Kidney (tissue), 14 donors: ENCODE data around the gene FBLN1. TPM values are rescaled to one million over a fixed set of nuclear protein-coding genes. Genes with fewer than 3 reads are reported as not detected.
A peak's percentile ranks its signal among the peaks of the same experiment; 100 is the strongest.
"Not testable (repeated sequence)": the region's sequence is repeated elsewhere in the genome, so short reads cannot be mapped to it uniquely, and the experiment has no call there.

Experiments used
- DNase-seq, 5 donors: peaks; one replicate each; pipeline ENCODE4 v3.0.0-alpha.2; 2013 to 2020
- FAIRE-seq: peaks from 2 replicates; lab custom pipeline; 2012; peaks lifted over from hg19 to GRCh38; lab: Jason Lieb, UNC
- H3K27ac ChIP-seq, 2 donors: one replicate each; pipeline ENCODE4 v1.7.0; 2013; ENCODE audit warnings: low read depth in 2 of 2, low read length in 2 of 2, inconsistent platforms in 1 of 2
- H3K27me3 ChIP-seq: one replicate; pipeline ENCODE4 v1.7.1; 2013; ENCODE audit warnings: low read length, inconsistent platforms; ENCODE audit not compliant: control insufficient read depth, insufficient read depth
- H3K36me3 ChIP-seq, 3 donors: one replicate each; pipeline versions ENCODE4 v1.7.0 to v1.7.1; 2013; ENCODE audit warnings: low read length in 3 of 3, control low read depth in 1 of 3, inconsistent platforms in 1 of 3; ENCODE audit not compliant: insufficient read depth in 3 of 3, control insufficient read depth in 2 of 3
- H3K4me1 ChIP-seq, 3 donors: one replicate each; pipeline versions ENCODE4 v1.7.0 to v1.7.1; 2013; ENCODE audit warnings: low read length in 3 of 3, inconsistent platforms in 1 of 3, low read depth in 1 of 3; ENCODE audit not compliant: control insufficient read depth in 2 of 3, insufficient read depth in 2 of 3
- H3K4me3 ChIP-seq, 3 donors: one replicate each; pipeline versions ENCODE4 v1.7.0 to v1.8.1; 2013; ENCODE audit warnings: low read length in 3 of 3, control low read depth in 1 of 3, inconsistent platforms in 1 of 3
- H3K9ac ChIP-seq, 3 donors: one replicate each; pipeline versions ENCODE4 v1.7.0 to v1.7.1; 2013; ENCODE audit warnings: low read length in 3 of 3, control low read depth in 1 of 3, inconsistent platforms in 1 of 3
- H3K9me3 ChIP-seq, 3 donors: one replicate each; pipeline versions ENCODE4 v1.7.0 to v1.7.1; 2013; ENCODE audit warnings: low read length in 3 of 3, control low read depth in 1 of 3, inconsistent platforms in 1 of 3; ENCODE audit not compliant: control insufficient read depth in 2 of 3, insufficient read depth in 1 of 3
- intact Hi-C: fragments of 100-400 bp; cut with DNase I; formaldehyde crosslinking; loops from one replicate; pipeline ENCODE4 v1.11.1; 2022
- polyA plus RNA-seq: library from polyadenylated mRNA; stranded (reverse); fragments of 350-450 nt; fragmentation: Illumina TruSeq; extraction: RNeasy Lipid Tissue Mini Kit (QIAGEN cat#74804); gene quantifications from one replicate; pipeline ENCODE4 v1.2.3, GENCODE V29; 2014; ENCODE audit warnings: low read depth, low replicate concordance; ENCODE audit not compliant: insufficient read depth
- total RNA-seq: library from RNA; stranded (reverse); fragmentation: NEBNext Ultra II Directional; extraction: Animal tissue kit (Norgen Biotek cat#: 25700); gene quantifications from one replicate; pipeline ENCODE4 v1.2.1, GENCODE V29; 2021
- TF ChIP-seq, protein P1 (sequence below): IDR thresholded peaks from 3 replicates; pipeline ENCODE4 v1.5.1; 2012; ENCODE audit warnings: mild to moderate bottlenecking, moderate library complexity, borderline replicate concordance; ENCODE audit not compliant: insufficient read depth; ENCODE audit errors: extremely low read depth
- donor health status: control.
- donor health status: control.
- donor health status: control.
- donor health status: control.
- donor health status: control.
- donor health status: DM: yes; HTN: yes; CAD: no.
- donor health status: Normal renal cell carcinoma (clear cell type).

FBLN1 gene
- total and polyA plus RNA-seq, 2 donors from 2014 or later = 23.3 to 105 TPM

DNA sequence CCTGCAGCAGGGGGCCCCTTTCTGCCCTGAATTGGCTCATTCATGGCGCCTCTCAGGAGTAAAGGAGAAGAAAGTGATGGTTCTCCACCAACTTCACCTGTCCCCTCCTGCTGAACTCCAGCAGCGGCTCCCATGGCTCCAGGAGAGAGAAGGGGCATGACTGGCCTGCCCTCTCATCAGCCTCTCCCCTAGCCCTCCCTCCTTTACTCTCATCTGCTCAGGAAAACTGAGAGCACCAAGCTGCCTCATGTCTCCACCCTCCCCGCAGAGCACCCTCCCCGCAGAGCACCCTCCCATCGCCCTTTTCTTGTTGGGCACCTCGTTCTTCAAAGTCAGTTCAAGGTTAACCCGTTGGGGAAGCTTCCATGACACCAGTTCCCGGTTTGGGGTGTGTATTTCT, 86.9 kb downstream of the FBLN1 start:
- H3K4me3 ChIP-seq = no peak overlapping the region
- no peak overlapping the region for H3K9ac ChIP-seq
- DNase-seq (peak in 1 of 5 donors; percentile 44), FAIRE-seq (no peak)
- H3K4me1 ChIP-seq = peaks cover 0 to 2% (median 0%) of the 10 kb centered on the region in 3 donors
- no peak overlapping the region for H3K27ac ChIP-seq
- H3K36me3 ChIP-seq = no peaks in the 10 kb centered on the region
- TF ChIP-seq, protein P1, sequence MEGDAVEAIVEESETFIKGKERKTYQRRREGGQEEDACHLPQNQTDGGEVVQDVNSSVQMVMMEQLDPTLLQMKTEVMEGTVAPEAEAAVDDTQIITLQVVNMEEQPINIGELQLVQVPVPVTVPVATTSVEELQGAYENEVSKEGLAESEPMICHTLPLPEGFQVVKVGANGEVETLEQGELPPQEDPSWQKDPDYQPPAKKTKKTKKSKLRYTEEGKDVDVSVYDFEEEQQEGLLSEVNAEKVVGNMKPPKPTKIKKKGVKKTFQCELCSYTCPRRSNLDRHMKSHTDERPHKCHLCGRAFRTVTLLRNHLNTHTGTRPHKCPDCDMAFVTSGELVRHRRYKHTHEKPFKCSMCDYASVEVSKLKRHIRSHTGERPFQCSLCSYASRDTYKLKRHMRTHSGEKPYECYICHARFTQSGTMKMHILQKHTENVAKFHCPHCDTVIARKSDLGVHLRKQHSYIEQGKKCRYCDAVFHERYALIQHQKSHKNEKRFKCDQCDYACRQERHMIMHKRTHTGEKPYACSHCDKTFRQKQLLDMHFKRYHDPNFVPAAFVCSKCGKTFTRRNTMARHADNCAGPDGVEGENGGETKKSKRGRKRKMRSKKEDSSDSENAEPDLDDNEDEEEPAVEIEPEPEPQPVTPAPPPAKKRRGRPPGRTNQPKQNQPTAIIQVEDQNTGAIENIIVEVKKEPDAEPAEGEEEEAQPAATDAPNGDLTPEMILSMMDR = no peak
- intact Hi-C loops = loop anchor here (10.0 kb wide), 1 partner anchor 55 kb away; no protein-coding TSS in a partner anchor
- H3K27me3 ChIP-seq = no peaks in the 10 kb centered on the region
- no peaks in the 10 kb centered on the region for H3K9me3 ChIP-seq

DNA sequence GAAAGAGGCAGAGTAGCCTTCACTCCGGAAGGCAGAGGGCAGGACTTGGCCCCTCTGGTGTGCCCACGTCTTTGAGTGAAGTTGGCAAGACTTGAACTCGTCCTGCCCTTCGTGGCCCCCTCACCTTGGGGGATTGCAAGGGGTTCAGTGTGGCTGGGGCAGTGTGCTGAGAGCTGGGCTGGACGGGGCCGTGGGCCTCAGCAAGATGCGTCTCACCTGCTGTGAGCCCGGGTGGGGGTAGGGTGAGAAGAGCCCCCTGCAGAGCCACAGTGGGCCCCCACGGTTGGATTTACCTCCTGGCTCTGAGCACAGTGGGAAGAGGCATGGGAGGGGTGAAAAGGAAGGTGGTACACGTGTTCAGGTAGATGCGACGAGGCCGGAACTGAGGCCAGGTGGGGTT, 87.6 kb downstream of the FBLN1 start:
- peaks cover 0 to 2% (median 0%) of the 10 kb centered on the region in 3 donors for H3K4me1 ChIP-seq
- no peak for FAIRE-seq
- no peaks in the 10 kb centered on the region for H3K27me3 ChIP-seq
- intact Hi-C loops = no loop called here
- H3K9me3 ChIP-seq = no peaks in the 10 kb centered on the region
- H3K9ac ChIP-seq = no peak overlapping the region
- H3K36me3 ChIP-seq = no peaks in the 10 kb centered on the region
- peak in 1 of 5 donors; percentile 60 for DNase-seq
- no peak overlapping the region for H3K4me3 ChIP-seq
- H3K27ac ChIP-seq = no peak overlapping the region
- TF ChIP-seq, protein P1 = no peak

- H3K9ac ChIP-seq, H3K4me3 ChIP-seq, FAIRE-seq, H3K9me3 ChIP-seq, H3K36me3 ChIP-seq, H3K27ac ChIP-seq, H3K4me1 ChIP-seq, intact Hi-C loops, H3K27me3 ChIP-seq: not testable (repeated sequence)
- peak in 1 of 5 donors; percentile 26 for DNase-seq
Measured at GRCh38 chr22:45591633-45592213, 89.0 kb downstream of the FBLN1 start.

DNA sequence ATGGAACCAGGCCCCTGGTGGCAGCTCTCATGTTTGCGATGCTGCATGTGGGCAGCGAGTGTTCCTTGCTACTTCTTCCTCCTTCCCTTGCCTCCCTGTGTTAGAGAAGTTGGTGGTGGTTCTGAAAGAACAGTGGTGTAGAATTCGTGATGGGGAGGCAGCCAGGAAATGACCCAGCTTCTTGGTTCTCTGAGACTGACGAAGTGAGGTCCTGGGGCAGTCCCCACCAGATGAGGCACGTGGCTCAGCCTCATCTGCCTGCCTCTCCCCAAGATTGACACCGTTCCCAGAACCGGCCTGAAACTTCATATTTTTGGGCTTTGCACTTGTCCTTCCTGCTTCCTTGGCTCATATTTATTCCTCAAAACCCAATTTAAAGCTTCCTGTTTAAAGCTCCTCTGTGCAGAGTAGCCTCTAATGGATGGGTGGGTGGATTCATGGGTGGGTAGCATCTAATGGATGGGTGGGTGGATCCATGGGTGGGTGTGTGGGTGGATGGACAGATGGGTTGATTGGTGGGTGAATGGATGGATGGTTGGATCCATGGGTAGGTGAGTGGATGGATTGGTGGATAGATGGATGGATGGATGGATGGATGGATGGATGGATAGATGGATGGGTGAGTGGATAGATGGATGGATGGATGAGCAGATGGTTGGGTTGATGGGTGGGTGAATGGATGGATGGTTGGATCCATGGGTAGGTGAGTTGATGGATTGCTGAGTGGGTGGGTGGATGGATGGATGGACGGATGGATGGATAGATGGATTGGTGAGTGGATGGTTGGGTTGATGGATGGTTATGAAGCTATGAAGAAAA, 91.6 kb downstream of the FBLN1 start:
- no peaks in the 10 kb centered on the region for H3K27me3 ChIP-seq
- H3K27ac ChIP-seq = no peak overlapping the region
- intact Hi-C loops = no loop called here
- no peaks in the 10 kb centered on the region for H3K36me3 ChIP-seq
- H3K9ac ChIP-seq = no peak overlapping the region
- no peaks in the 10 kb centered on the region for H3K9me3 ChIP-seq
- H3K4me3 ChIP-seq = no peak overlapping the region
- TF ChIP-seq, protein P1 = no peak
- FAIRE-seq (no peak), DNase-seq (peak in 1 of 5 donors; percentile 7)
- peaks cover 0 to 3% (median 0%) of the 10 kb centered on the region in 3 donors for H3K4me1 ChIP-seq
